ENCODE results near the gene IL10.

The IL10 gene

GRCh38 chr1:206734499-206735142, 37.7 kb downstream of the IL10 start:
- peak; percentile 31 for DNase-seq

DNA sequence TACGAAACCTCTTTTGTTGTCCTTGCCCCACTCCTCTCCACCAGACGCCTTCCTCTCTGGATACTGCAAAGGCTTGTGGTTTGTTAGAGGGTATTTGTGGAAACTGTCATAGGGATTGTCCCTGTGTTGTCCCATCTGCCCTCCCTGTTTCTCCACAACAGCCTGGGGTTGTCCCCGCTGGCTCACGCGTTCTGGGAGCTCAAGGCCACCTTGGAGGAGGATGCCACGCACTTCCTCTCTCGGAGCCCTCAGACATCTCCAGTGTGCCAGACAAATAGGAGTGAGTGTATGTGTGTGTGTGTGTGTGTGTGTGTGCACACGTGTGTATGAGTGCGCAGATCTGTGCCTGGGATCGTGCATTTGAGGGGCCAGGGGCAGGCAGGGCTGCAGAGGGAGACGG, 39.3 kb downstream of the IL10 start:
- DNase-seq = no peak

GRCh38 chr1:206732508-206732907, 39.8 kb downstream of the IL10 start:
- DNase-seq = no peak

- no peak for DNase-seq
These were observed 42.8 kb downstream of the IL10 start for GRCh38 chr1:206729507-206729906.

- no peak for DNase-seq
These were observed 43.2 kb downstream of the IL10 start for GRCh38 chr1:206729050-206729449.

DNA sequence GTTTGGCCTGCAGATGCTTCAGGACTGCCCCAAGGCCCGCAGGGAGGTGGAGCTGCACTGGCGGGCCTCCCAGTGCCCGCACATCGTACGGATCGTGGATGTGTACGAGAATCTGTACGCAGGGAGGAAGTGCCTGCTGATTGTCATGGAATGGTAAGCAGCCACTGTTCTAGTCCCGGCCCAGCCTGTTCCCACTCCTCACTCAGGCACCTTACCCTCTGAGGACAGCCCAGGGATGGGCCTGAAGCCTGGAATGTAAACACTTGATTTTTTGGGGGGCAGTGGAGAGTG, 43.7 kb downstream of the IL10 start:
- DNase-seq = no peak

DNA sequence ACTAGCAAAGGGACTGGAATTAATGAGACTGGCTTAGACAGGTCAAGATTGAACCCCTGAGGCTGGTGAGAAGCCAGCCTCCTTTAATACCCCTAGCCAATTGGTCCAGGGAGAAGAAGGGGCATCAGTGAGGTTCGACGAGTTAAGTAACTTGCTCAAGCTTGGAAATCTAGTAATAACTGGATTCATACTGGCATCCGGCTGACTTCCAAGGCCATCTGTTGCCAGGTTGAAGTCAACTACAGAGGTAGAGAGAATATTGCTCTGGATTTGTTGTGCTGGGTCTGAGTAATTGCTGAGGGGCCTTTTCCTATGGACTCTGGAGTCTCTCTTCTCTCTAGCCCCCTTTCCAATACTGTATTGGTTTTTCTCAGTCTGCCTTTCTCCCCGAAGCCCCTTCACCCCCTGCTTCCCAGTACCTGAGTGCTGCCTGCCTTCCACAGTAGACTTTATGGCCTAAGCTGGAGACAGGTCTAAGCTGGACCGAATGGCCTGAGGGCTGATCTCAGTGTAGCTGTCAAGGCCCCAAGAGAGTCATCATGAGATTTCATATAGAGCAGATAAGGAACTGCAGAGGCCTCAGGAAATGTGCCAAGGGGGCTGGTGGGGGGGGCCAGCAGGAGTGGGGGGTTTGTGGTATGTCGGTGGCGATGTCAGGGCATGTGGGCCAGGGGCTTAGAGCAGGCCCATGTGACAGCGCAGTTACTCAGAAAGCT, 44.2 kb downstream of the IL10 start:
- DNase-seq = no peak

DNA sequence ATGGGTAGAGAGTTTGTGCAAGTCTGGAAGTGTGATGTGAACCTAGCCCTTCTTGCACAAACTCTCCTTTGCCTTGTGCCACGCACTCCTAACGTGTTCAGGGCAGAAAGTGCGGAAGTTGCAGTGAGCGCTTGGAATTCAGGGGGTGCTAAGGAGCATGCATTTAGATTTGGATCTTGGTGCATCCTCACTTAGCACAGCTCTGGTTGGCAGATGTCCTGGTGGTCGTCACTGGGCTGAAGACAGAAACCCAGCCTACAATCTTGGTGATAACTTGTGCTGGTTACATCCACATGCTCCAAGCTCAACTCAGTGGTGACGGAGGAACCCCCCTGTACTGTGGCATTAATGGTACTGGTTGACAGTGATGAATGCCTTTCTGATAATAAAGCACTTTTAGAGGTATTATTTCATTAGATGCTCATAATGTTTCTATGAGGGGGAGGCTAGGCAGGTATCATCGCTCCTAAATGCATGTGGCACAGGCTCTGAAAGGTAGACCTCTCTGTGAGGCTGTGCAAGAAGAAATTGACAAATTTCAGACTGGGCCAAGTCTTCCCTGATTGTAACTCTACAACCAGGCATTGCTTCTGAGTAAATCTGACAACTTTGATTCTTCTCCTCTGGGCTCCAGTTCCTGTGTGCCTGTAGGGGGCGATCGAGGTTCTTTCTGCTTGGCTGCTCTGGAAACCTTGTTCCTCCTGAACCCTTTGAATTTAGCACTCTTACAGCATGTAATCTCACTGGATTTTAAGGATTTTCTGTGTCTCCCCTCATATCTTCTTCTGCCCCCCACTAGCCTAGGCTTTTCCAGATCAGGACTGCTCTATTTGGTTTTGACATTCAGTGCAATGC, 47.0 kb downstream of the IL10 start:
- DNase-seq = no peak

DNA sequence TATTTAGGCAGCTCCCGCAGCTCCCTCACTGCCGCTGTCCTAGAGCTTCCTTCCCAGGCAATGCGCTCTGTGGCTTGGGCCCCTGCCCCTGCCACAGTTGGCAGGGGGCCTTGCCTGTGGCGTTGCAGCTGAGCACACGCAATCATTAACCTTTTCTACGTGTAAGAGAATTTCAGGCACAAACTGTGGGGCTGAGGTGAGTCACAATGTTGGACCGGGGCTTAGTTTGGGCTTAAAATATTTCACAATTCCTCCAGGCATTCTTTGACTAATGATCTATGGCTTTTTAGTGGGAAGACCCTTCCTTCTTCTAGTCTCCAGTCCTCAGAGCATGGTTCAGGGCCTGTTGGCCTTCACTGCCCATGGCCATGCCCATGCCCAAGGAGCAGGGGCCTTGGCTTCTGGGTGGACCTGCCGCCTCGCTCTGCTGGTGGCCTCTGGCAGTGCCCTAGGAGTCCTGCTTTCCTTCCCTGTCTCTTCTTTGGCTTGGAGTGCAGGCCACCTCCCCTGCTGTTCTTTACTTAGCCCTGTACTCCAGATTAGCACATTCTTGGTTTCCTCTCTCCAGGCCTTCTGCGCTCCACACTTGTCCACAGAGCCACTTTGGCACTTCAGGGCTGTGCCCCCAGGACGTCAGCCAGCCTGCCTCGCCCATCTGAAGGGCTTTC, 48.4 kb downstream of the IL10 start:
- DNase-seq = no peak

- DNase-seq = no peak
These were observed 48.9 kb downstream of the IL10 start for GRCh38 chr1:206723462-206723804.

DNA sequence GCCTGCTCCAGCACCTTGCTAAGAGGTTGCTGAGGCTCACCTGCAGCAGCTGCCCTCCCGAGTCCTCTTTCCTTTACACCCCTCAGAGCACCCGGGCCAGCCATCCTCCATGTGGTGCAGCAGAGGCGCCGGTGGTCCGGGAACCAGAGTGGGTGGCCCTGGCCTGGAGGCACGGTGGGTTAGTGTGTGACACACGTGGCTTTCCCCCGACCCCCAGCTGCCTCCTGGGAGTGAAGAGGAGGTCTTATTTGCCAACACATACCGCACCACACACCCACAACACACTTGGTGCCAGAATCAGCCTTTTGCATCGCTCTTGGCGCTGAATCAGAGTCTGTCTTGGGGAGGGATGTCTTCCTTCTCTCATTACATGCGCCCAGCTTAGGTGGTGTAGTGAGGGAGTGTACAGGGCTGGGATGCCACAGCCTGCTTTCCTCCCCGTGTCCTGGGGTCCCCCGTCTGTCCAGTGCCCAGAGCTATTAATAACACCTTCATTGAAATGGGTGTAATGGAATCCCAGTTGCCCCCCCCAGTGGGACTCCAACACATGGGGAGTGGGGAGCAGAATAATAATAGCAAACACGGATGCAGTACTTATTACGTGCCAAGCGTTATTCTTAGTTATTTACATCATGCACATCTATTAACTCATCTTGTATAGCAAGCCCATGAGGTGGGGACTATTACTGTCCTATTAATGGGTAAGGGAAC, 49.4 kb downstream of the IL10 start:
- DNase-seq = no peak

GRCh38 chr1:206721454-206721853, 50.8 kb downstream of the IL10 start:
- DNase-seq = no peak

GRCh38 chr1:206719169-206719839, 53.0 kb downstream of the IL10 start:
- DNase-seq = no peak

- no peak for DNase-seq
These were observed 54.7 kb downstream of the IL10 start for GRCh38 chr1:206717674-206717989.
